HG02852 (cell line): ENCODE results near the gene MAPT.
"Not testable (repeated sequence)": the region's sequence is repeated elsewhere in the genome, so short reads cannot be mapped to it uniquely, and the experiment has no call there.

Experiments
- ATAC-seq: cut with Tn5 transposase; IDR thresholded peaks from one replicate; pipeline ENCODE4 v1.9.1; 2021; ENCODE audit warnings: mild to moderate bottlenecking, moderate library complexity; ENCODE audit not compliant: unreplicated experiment

MAPT gene

GRCh38 chr17:45923511-45924268 lies 29.3 kb downstream of the MAPT start:
- no peak for ATAC-seq

GRCh38 chr17:45924332-45924820 lies 30.0 kb downstream of the MAPT start:
- ATAC-seq: no peak

GRCh38 chr17:45925311-45925710 lies 31.0 kb downstream of the MAPT start:
- ATAC-seq: no peak

GRCh38 chr17:45927247-45927646 lies 32.9 kb downstream of the MAPT start:
- no peak for ATAC-seq

- no peak for ATAC-seq
These were observed 35.0 kb downstream of the MAPT start for GRCh38 chr17:45929344-45929743.

- no peak for ATAC-seq
These were observed 36.1 kb downstream of the MAPT start for GRCh38 chr17:45930420-45930951.

GRCh38 chr17:45931677-45932076 lies 37.3 kb downstream of the MAPT start:
- no peak for ATAC-seq

GRCh38 chr17:45934044-45934979 lies 40.0 kb downstream of the MAPT start:
- ATAC-seq: no peak

- no peak for ATAC-seq
These were observed 40.9 kb downstream of the MAPT start for GRCh38 chr17:45935197-45935709.

- ATAC-seq: no peak
These were observed 41.6 kb downstream of the MAPT start for GRCh38 chr17:45935710-45936509.

GRCh38 chr17:45936610-45937009 lies 42.3 kb downstream of the MAPT start:
- ATAC-seq: no peak

- not testable (repeated sequence) for ATAC-seq
These were observed 42.8 kb downstream of the MAPT start for GRCh38 chr17:45937186-45937585.

- no peak for ATAC-seq
These were observed 45.0 kb downstream of the MAPT start for GRCh38 chr17:45939395-45939794.

GRCh38 chr17:45940293-45940692 lies 45.9 kb downstream of the MAPT start:
- no peak for ATAC-seq

GRCh38 chr17:45940826-45941225 lies 46.5 kb downstream of the MAPT start:
- ATAC-seq: no peak

- no peak for ATAC-seq
These were observed 47.0 kb downstream of the MAPT start for GRCh38 chr17:45941395-45941794.

GRCh38 chr17:45942284-45942683 lies 47.9 kb downstream of the MAPT start:
- no peak for ATAC-seq

- ATAC-seq: no peak
These were observed 52.5 kb downstream of the MAPT start for GRCh38 chr17:45946841-45947256.

GRCh38 chr17:45948498-45948880 lies 54.1 kb downstream of the MAPT start:
- no peak for ATAC-seq

- no peak for ATAC-seq
These were observed 54.7 kb downstream of the MAPT start for GRCh38 chr17:45948881-45949624.
